Activated CD4-positive, alpha-beta T cell treated with anti-CD3 and anti-CD28 coated beads, Interleukin-10, Interleukin-2, amounts not matched to agents 100 ng/mL and 50 ng/mL, durations not matched to agents 16 hours and 8 hours (primary cell): ENCODE data around the gene S100A12.

Experiments
- DNase-seq: peaks from one replicate; pipeline ENCODE4 v3.0.0-alpha.2; 2020

The S100A12 gene

DNA sequence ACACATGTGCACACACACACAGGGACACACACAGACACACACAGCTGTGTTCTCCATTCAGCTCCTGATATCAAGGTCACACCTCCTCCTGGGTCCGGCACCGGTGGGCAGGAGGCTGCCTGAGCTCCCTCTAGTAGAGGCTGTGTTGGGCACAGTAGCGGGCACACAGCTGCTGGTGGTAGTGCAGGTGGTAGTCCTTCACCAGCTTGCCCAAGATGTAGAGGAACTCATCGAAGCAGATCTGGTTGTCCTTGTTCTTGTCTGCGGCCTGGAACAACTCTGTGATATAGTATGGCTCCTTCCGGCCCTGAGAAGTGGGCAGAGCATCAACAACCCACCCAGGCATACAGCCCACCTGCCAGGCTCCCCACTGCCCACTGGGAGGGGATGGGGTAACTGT lies 21.0 kb upstream of the S100A12 start:
- no peak for DNase-seq

DNA sequence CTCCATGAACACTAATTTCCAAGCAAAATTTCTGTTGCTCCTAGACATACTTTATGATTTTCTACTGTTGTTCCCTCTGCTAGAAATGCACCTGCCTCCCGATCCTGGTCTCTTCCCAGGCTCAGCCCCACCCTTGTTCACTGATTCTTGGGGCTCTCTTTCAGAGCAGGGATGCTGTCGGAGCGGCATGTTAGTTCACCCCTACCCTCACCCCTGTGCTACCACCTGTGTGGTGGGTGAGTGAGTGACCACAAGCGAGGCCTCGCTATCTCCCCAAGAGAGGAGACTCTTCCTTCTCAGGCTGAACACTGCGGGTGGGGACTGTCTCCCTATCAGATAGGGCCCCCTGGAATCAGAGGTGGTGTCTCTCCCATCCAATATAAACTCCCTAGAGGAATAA lies 20.4 kb upstream of the S100A12 start:
- no peak for DNase-seq

DNA sequence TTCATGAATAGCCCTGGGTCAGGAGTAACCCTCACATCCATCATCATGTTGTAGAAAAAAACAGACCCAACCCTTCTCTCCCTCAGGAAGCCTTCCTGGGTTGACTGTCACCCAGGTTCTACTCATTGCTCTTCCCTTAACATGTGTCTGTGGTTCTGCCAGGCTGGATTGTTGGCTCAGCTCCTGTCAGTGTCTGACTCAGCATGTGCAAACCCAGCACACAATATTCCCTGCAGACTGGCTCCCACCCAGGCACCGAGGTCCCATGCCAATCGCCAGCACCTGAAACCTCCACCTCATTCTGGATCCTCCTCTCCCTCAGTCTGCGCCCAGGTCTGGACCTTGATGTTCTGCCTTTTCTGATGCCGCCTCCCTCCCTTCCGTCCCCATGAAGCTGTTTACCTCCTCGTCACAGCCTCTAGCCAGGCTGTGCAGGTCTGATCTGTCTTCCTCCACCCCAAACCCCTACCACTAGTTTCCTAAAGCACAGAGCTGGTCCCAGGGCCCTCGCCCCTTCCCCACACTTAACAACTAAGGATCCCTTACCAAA lies 19.8 kb upstream of the S100A12 start:
- DNase-seq, result no peak

DNA sequence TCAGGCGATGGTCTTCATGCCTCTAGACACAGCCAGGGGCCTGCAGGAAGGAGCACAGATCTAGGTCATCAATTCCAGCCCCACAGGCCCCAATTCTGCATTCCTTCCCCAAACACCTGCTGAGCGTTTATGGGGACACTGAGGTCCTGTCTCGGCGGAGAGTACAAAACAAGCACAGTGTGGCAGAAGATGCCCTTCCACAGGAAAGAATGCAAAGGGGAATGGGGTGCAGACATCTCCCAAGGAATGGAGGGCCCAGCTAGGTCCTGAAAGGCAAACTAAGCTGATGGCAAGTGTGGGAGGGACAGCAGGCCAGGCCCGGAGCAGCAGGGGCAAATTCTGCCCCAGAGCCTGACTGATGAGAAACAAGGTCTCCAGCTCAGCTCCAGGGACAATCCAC lies 19.0 kb upstream of the S100A12 start:
- DNase-seq, result no peak

DNA sequence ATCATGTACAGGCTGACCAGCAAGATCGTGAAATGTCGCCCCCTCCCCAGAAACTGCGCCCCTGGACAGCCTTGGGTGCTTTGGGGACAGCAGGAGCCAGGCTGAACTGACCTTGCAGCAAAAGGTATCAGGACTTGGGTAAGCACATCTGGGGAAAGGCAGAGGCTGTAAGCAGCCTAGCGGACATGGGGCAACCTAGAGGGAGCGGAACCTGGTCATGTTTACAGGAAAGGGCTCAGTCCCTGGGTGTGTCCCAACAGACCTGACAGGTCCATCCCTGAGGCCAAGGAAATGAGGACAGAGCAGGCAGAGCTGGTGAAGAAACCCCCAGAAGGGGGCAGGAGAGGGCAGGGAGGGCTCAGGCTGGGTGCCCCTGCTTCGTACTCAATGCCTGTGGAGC lies 18.5 kb upstream of the S100A12 start:
- no peak for DNase-seq

DNA sequence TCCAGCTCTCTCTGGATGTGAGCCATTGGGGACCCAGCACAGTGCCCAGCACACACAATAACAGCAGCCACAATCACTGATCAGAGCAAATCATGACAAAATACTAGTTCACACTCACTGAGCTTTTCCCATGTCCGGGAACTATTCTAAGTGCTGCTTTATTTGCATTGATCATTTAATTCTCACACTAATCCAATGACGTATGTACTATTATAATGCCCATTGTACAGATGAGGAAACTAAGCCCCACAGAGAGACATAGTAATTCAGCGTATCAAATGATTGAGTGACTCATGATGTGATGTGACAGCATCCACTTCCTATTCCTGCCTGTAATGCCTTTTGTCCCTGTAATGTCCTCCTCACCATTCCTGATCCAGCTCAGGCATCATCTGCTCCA lies 17.4 kb upstream of the S100A12 start:
- DNase-seq, result no peak

DNA sequence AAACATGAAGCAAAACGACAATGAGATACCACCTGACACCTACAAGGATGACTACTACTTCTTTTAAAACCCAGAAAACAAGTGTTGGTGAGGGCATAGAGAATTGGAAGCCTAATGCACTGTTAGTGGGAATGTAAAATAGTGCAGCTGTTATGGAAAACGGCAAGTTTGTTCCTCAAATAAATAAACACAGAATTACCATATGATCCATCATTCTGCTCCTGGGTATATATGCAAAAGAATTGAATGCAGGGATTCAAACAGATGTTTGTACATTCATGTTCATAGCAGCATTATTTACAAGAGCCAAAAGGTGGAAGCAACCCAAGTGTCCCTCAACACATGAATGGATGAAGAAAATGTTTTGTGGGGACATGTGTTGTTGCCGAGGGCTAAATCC lies 16.8 kb upstream of the S100A12 start:
- no peak for DNase-seq

DNA sequence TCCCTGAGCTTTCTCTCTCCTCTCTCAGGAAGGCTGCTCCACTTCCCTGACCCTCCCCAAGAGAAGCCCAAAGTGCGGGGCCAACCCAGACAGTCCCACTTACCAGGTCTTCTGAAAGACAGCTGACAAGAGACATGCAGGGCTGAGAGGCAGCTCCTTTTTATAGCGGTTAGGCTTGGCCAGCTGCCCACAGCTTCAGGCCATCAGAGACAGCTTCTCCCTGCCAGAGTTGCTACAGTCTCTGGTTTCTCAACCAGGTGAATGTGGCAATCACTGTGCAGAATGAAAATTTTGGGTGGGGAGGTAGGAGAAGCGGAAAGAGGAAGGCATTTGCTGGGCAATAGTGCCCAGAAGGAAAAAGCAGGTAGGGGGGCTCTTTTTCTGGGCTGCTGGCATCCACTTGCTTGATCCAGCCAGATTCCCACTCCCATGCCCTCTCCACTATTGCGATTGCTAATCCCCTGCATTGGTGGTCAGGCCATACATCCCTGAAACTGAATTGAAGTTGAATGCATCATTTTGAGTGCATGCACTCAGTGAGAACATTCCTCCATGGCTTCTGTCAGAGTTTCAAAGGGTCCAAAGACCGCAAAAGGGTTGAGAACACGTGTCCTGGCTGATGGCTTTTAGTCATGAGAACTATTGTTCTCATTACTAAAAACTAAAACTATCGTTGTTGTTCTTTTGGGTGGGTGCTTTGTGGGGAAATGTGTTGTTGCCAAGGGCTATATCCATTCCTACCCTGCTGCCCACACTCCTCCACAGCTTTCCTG lies 15.7 kb upstream of the S100A12 start, which contains the start of gene S100A8:
Gene S100A8, minus strand, starts transcription at position 136 of the 773 bp plus-strand sequence. CDS start 538 bp downstream, outside the sequence.
- DNase-seq, result no peak

DNA sequence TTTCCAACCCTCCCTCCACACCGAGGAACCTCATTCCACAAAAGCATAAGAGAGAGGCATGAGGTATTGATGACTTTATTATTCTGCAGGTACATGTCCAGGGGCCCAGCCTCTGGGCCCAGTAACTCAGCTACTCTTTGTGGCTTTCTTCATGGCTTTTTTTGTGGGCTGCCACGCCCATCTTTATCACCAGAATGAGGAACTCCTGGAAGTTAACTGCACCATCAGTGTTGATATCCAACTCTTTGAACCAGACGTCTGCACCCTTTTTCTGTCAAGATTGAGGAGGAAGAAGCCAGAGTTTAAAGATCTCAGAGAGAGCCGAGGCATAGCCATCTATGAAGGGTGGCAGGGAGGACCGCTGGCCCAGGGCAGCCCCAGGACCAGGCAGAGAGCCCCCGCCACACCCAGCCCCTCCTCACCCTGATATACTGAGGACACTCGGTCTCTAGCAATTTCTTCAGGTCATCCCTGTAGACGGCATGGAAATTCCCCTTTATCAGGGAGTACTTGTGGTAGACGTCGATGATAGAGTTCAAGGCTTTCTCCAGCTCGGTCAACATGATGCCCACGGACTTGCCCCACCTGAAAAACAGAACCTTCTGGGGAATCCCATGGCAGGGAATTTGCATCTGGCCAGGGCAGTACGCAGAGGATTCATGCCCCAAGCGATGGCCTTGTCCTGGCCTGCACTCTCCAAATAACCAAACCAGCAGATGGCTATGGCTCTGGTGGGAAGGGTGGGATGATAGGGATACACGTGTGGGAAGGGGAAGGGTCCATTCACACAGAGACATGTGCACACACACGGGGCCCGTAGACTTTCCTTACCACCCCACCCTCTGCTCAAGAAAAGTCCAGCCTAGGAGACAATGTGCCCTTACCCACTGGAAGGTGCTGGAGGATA lies 14.8 kb upstream of the S100A12 start:
- DNase-seq, result no peak

DNA sequence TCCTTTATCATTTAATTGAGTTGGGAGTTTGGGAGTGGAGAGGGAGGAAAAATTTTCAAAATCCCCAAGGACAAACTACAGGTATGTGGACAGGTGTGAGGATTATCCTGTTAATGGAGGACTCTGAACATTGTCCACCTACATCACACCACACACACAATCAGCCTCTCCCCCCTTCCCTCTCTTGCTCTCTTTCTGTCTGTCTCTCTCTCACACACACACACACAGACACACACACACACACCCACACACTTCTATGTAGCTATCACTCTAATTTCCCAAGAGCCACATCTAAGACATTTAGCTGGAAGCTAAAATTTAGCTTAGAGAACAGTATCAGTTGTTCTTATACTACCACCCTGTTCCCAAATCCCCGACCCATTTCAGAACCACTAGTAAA lies 14.0 kb upstream of the S100A12 start:
- no peak for DNase-seq

DNA sequence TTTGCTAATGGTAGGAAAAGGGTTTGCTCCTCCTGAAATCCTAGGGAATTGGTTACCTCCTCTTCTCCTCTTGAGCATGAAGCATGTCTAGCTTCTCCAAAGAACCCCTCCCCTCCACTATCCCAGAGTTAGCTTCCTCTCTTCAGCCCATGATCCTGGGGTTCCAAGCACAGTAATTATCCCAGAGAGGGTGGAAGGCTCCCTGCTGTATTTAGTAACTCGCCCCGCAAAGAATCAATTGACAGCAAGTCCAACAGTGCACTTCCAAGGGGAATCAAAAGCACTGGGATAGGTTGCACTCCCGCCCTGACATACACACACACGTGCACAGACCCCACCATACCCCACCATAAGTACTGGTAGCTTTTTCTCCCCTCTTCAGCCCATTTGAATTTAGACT lies 12.4 kb upstream of the S100A12 start:
- DNase-seq, result no peak

DNA sequence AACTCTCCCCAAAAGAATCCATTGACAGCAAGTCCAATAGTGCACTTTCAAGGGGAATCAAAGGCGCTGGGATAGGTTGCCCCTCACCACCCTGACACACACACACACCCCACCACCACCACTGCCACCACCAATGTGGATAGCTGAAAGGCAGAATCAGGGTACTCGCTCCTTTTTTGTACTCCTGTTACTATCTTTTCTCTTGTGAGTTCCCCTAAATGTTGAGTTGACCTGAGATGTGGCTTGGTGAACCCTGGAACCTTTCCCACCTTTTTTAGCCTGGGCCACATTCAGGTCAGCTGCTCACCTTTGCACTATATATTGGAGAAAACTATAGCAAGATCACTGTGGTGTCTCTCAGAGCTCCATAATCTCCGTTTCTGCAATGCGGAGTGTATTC lies 11.6 kb upstream of the S100A12 start:
- no peak for DNase-seq

DNA sequence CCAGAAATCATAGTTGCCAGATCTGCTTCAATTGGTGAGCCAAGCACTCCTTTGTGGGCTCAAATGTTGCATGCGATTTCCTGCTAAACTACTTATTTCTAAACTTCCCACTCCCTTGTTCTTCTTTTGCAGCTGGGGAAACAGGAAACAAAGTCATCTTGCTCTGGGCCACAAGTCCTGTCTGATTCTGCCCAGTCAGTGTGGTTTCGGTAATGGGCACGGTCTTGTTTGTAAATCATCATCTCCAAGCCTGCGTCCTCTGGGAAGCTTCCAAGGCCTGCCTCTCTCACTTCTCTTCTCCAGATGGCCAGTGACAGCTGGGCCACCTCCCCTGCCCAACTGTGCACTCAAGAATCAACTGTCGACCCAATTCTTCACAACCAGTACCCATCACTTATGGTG lies 11.1 kb upstream of the S100A12 start:
- DNase-seq, result peak; percentile 35

DNA sequence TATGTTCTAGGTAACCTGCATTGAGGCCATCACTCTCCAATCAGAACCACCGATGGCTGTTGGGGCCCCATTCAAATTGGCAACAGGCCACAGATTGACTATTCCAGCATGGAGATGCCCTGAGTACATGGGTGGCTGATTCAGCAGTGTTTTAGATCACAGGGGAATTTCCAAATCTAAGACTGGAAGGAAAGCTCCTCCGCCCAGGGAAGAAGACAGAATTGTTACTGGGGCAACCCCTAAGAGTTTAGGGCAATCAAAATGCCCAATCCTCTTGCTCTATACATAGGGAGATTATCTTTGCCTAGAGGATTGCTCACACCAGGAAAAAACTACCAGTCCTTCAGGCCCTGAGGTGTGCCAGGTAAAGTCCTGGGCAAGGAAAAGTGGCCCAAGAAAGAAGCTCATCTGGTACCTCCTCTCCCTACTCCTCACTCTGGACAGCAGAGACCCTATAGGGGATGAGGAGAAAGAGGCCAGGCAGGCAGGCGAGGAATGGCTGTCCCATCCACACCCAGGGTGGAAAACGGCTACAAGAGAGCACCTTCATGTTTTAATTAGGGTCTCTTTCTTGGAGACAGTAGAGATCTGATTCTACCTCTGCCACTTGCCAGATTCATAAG lies 9.6 kb upstream of the S100A12 start:
- no peak for DNase-seq

DNA sequence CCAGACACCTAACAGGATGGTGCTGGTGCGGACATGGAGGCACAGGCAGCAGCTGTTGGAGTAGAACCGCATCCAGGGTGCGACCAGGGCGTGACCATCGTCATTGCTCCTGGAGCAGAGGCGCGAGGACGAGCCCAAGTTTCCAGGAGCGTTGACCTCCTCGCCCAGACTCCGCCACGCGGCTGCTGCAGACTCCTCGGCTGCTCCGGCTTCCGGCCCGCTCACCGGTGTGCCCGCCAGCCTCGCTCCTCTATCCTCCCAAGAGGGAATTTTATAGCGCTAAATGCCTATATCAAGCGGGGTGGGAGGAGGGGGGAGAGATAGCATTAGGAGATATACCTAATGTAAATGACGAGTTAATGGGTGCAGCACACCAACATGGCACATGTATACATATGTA lies 5.3 kb upstream of the S100A12 start:
- DNase-seq, result no peak

DNA sequence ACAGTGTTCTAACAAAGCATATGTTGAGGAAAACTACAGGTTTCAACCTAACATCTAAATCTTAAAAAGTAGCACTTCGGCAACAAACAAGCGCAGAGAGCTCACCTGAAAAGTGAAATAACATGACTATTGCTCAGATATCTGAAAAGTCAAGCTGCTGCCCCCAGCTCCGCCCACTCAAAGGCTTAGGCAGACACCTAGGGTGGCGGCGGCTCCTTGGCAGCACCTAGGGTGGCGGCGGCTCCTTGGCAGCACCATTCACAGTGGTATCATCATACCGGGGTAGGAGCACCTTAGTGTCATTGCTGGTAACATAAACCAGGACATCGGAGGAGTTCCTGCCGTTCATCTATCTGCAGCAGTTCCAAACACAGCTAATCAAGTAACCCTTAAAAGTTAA lies 4.2 kb upstream of the S100A12 start:
- DNase-seq, result no peak

DNA sequence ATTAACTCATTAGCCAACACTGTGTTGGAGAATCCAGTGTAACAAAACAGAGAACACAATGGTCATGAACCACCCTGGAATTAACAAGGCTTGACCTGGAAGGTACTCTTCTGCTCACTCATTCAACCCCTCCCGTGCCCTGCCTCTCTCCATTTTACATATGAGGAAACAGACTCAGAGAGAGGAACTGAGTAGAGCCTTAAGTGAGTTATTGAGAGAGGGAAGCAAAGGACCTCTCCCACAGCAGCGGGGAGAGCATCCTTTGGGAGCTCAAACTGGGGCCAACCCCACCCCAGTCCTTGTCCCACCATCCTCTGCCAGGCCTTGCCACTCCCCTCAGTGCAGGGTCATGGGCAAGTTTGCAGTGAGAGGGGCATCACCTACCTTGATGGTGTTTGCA lies 1.4 kb downstream of the S100A12 start:
- DNase-seq, result no peak

DNA sequence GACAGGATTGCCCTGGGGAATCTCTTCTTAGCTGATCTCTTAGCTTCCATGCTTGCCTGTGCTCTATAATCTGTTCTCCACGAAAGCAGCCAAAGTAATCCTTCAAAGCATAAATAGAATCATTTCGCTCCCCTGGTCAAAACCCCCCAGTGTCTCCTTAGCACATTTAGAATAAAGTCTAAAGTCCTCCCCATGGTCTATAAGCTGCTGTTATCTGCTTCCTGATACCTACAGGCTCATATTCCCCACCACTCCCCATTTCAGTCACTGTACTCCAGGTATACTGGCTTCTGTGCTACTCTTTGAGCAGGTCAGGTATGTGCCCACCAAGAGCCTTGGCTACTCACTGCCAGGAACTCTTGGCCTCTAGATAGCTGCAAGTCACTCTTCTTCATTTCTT lies 2.9 kb downstream of the S100A12 start:
- no peak for DNase-seq

DNA sequence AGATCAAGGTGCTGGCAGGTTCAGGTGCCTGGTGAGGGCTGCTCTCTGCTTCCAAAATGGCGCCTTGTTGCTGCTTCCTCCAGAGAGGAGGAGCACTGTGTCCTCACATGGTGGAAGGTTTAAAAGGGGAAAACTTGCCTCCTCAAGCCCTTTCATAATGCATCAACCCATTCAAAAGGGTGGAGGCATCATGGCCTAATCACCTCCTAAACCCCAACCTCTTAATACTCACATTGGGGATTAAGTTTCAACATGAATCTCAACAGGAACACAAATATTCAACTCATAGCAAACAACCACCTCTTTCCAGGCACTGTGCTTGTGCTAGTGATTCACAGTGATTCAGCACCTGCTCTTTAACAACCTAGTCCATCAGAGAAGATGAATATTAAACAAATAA lies 4.2 kb downstream of the S100A12 start:
- no peak for DNase-seq

DNA sequence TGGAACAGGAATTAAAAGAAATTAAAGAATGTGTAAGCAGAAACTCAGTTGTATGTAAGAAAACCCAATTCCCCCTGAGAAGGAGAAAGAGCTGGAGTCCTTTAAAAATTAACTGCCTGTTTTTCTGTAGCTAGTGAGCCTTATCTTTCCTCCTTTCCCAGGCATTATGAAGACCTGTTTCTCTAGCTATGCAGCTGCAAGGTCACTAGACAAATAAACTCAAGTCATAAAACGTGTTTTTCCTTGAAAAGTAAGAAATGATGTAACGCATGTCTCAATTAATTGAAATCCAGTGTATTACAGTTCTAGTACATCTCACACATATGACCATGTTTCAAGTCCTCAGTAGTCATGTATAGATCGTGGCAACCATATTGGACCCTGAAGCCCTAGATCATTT lies 5.3 kb downstream of the S100A12 start:
- DNase-seq, result no peak

DNA sequence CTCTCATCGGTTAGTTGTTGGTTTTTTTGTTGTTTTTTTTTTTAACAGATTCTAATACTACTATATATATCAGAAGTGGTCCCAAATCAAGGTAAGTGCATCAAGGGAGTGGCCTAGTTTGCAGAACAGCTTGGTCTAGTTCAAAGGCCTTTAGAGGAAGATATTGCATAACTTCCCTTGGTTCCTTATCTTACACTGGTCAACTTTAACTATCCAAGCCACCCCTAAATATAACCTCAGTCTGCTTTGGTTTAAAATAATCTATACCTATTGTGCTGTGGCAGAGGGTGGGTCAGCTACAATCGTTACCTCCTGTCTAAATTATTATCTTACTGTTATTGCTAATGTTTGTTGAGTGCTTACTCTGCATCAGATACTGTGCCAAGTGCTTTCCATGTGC lies 6.9 kb downstream of the S100A12 start:
- DNase-seq, result no peak

DNA sequence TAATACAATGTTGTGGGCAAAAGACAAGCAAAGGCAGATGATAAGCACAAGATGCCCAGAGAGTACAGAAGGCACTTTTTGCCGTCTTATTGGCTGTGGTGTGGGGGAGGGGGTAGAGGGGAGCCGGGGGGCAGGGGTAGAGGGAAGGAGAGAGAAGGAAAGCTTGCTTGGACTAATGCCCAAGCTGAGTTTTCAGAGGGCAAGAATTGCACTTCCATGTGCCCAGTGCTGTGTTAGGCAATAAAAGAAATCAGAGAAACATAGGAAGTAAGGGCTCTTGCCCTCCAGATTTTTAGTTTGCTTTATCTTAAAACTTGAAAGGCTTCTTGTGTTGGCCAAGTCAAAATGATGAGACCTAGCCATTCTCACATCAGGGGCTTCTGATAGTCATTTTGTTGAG lies 8.3 kb downstream of the S100A12 start:
- no peak for DNase-seq

DNA sequence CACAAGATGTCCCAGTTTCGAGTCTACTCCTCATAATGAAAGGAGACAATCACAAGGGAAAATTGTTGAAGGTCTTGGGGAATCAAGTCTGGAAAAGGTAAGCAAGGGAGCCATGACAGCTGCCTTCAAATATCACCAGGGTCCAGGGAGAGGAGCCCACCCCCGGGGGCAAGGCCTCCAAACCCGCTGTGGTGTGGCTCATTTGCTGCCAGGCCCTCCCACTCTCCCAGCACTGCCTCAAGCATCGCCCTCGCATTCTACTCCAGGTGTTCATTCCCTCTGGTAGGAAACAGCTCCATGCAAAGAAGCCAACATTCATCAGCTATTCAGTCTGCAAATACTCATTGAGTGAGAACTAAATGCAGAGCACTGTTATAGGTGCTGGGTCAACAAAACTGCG lies 9.2 kb downstream of the S100A12 start:
- no peak for DNase-seq

DNA sequence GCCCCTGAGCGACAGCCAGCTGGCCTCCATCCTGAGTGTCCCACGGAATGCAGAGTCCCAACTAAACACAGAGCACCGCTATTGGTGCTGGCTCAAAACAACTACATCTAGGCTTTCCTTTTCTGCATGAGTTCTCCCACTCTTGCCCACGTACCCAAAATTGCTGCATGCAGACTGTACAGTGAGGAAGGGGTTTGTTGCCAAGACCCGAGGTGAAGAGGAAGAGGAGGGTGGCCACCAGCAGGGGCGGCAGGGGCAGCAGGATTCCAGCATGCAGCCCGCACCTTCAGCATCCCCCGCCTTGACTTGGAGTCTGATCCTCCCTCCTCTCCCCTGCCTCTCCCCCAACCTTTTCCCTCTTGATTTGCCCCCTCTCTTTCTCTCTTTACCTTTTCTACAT lies 9.7 kb downstream of the S100A12 start:
- no peak for DNase-seq
